ENCODE results near the gene SH3D19. TPM values are rescaled to one million over a fixed set of nuclear protein-coding genes. Genes with fewer than 3 reads are reported as not detected.

SH3D19 gene
- total RNA-seq, 1 donor from 2014 or later, result 41.7 TPM

- DNase-seq (ENCODE audit: low spot score), result no peak
These were observed 3.8 kb downstream of the SH3D19 start for GRCh38 chr4:151321586-151321985.

- no peak for DNase-seq (ENCODE audit: low spot score)
These were observed 5.9 kb downstream of the SH3D19 start for GRCh38 chr4:151319490-151319889.

GRCh38 chr4:151318307-151319006, 6.9 kb downstream of the SH3D19 start:
- no peak for DNase-seq (ENCODE audit: low spot score)

GRCh38 chr4:151316645-151317044, 8.8 kb downstream of the SH3D19 start:
- no peak for DNase-seq (ENCODE audit: low spot score)

GRCh38 chr4:151315212-151315886, 10.1 kb downstream of the SH3D19 start:
- no peak for DNase-seq (ENCODE audit: low spot score)

- DNase-seq (ENCODE audit: low spot score), result no peak
These were observed 10.9 kb downstream of the SH3D19 start for GRCh38 chr4:151314479-151314878.

GRCh38 chr4:151314010-151314355, 11.4 kb downstream of the SH3D19 start:
- DNase-seq (ENCODE audit: low spot score), result no peak

GRCh38 chr4:151313306-151314009, 11.9 kb downstream of the SH3D19 start:
- no peak for DNase-seq (ENCODE audit: low spot score)

- no peak for DNase-seq (ENCODE audit: low spot score)
These were observed 15.2 kb downstream of the SH3D19 start for GRCh38 chr4:151310124-151310728.

- no peak for DNase-seq (ENCODE audit: low spot score)
These were observed 20.6 kb downstream of the SH3D19 start for GRCh38 chr4:151304755-151305154.

GRCh38 chr4:151304226-151304625, 21.2 kb downstream of the SH3D19 start:
- DNase-seq (ENCODE audit: low spot score), result no peak

GRCh38 chr4:151302432-151302831, 23.0 kb downstream of the SH3D19 start:
- no peak for DNase-seq (ENCODE audit: low spot score)

GRCh38 chr4:151297170-151297569, 28.2 kb downstream of the SH3D19 start:
- no peak for DNase-seq (ENCODE audit: low spot score)

GRCh38 chr4:151296227-151296626, 29.2 kb downstream of the SH3D19 start:
- no peak for DNase-seq (ENCODE audit: low spot score)

GRCh38 chr4:151294833-151295496, 30.4 kb downstream of the SH3D19 start:
- DNase-seq (ENCODE audit: low spot score), result no peak

GRCh38 chr4:151292038-151292437, 33.4 kb downstream of the SH3D19 start:
- no peak for DNase-seq (ENCODE audit: low spot score)

GRCh38 chr4:151291485-151291884, 33.9 kb downstream of the SH3D19 start:
- DNase-seq (ENCODE audit: low spot score), result no peak

GRCh38 chr4:151287409-151287808, 38.0 kb downstream of the SH3D19 start:
- no peak for DNase-seq (ENCODE audit: low spot score)

GRCh38 chr4:151284534-151285245, 40.7 kb downstream of the SH3D19 start:
- DNase-seq (ENCODE audit: low spot score), result no peak

- peak; percentile 49 for DNase-seq (ENCODE audit: low spot score)
These were observed 48.4 kb downstream of the SH3D19 start, which contains the start of gene PRSS48 for GRCh38 chr4:151276787-151277562. Gene PRSS48 (plus strand): TSS chr4:151277161. CDS start chr4:151277173, 12 bp downstream.
